22Rv1 (cell line): ENCODE data around the gene GINS3.

ENCODE experiments used
- H3K27ac ChIP-seq: fragments of 450-650 bp; 2 replicates; pipeline ENCODE4 v1.5.1; 2017
- CTCF ChIP-seq: fragments of 450-650 bp; IDR thresholded peaks from 2 replicates; pipeline ENCODE4 v1.5.1; 2017; ENCODE audit warnings: mild to moderate bottlenecking
- ZFX ChIP-seq: fragments of 450-650 bp; IDR thresholded peaks from 2 replicates; pipeline ENCODE4 v1.6.1; 2017; ENCODE audit warnings: antibody characterized with exemption, borderline replicate concordance

Gene GINS3

GRCh38 chr16:58443783-58444182 lies 51.5 kb downstream of the GINS3 start:
- no peak for TF ChIP-seq ZFX
- TF ChIP-seq CTCF: no peak
- H3K27ac ChIP-seq: no peak overlapping the region

GRCh38 chr16:58444265-58444664 lies 52.0 kb downstream of the GINS3 start:
- no peak for TF ChIP-seq ZFX
- no peak for TF ChIP-seq CTCF
- H3K27ac ChIP-seq: no peak overlapping the region

GRCh38 chr16:58448890-58449289 lies 56.6 kb downstream of the GINS3 start:
- TF ChIP-seq CTCF: no peak
- TF ChIP-seq ZFX: no peak

GRCh38 chr16:58449306-58449705 lies 57.0 kb downstream of the GINS3 start:
- TF ChIP-seq CTCF (no peak), ZFX (no peak)
- no peak overlapping the region for H3K27ac ChIP-seq

More at GRCh38 chr16:58448890-58449289, 56.6 kb downstream of the GINS3 start:
- no peak overlapping the region for H3K27ac ChIP-seq

GRCh38 chr16:58449768-58450167 lies 57.5 kb downstream of the GINS3 start:
- H3K27ac ChIP-seq: no peak overlapping the region
- TF ChIP-seq ZFX: no peak
- no peak for TF ChIP-seq CTCF

GRCh38 chr16:58450590-58450989 lies 58.3 kb downstream of the GINS3 start:
- TF ChIP-seq CTCF (no peak), ZFX (no peak)
- no peak overlapping the region for H3K27ac ChIP-seq

GRCh38 chr16:58451265-58451689 lies 59.0 kb downstream of the GINS3 start:
- H3K27ac ChIP-seq: no peak overlapping the region
- TF ChIP-seq ZFX (no peak), CTCF (no peak)
